Keratinocyte (primary cell): ENCODE measurements around the gene EEF2K. TPM values are rescaled to one million over a fixed set of nuclear protein-coding genes. Genes with fewer than 3 reads are reported as not detected.

ENCODE experiments used
- DNase-seq: peaks from one replicate; pipeline ENCODE4 v3.0.0-alpha.2; 2011; ENCODE audit warnings: low read depth, missing footprints, low spot score
- FAIRE-seq: peaks from 2 replicates; lab custom pipeline; 2011; peaks lifted over from hg19 to GRCh38; lab: Jason Lieb, UNC
- H2AFZ ChIP-seq: 2 replicates; pipeline ENCODE4 v1.6.0; 2012; ENCODE audit warnings: low read length, control low read depth, inconsistent platforms; ENCODE audit not compliant: control insufficient read depth
- H3K27ac ChIP-seq: 2 replicates; pipeline ENCODE4 v1.5.1; 2011; ENCODE audit warnings: low read length; ENCODE audit not compliant: control insufficient read depth, insufficient read depth
- H3K27me3 ChIP-seq: 3 replicates; pipeline ENCODE4 v1.6.0; 2011; ENCODE audit warnings: low read length; ENCODE audit not compliant: control insufficient read depth, insufficient read depth; ENCODE audit errors: extremely low read depth
- H3K36me3 ChIP-seq, 2 experiments: 2 replicates in 1 of 2; 3 replicates in 1 of 2; pipeline ENCODE4 v1.5.1; 2011; ENCODE audit warnings: low read length in 2 of 2, mild to moderate bottlenecking in 1 of 2; ENCODE audit not compliant: control insufficient read depth in 2 of 2, insufficient read depth in 2 of 2; ENCODE audit errors: extremely low read depth in 1 of 2
- H3K4me1 ChIP-seq: 3 replicates; pipeline ENCODE4 v1.5.1; 2011; ENCODE audit warnings: low read length; ENCODE audit not compliant: control insufficient read depth, insufficient read depth; ENCODE audit errors: extremely low read depth
- H3K4me2 ChIP-seq: 3 replicates; pipeline ENCODE4 v1.6.0; 2011; ENCODE audit warnings: low read depth, low read length; ENCODE audit not compliant: control insufficient read depth, insufficient read depth; ENCODE audit errors: extremely low read depth
- H3K4me3 ChIP-seq, 3 experiments: fragments of 200-600 bp in 1 of 3; sonication (generic) in 1 of 3; 2 replicates in 2 of 3; 3 replicates in 1 of 3; pipeline ENCODE4 v1.5.1; 2011 to 2016; ENCODE audit warnings: low read length in 3 of 3, mild to moderate bottlenecking in 3 of 3, control low read depth in 2 of 3, inconsistent platforms in 1 of 3, low read depth in 1 of 3, mixed read lengths in 1 of 3, mixed run types in 1 of 3, moderate library complexity in 1 of 3; ENCODE audit not compliant: control insufficient read depth in 2 of 3, insufficient read depth in 2 of 3; ENCODE audit errors: extremely low read depth in 1 of 3
- H3K79me2 ChIP-seq: 2 replicates; pipeline ENCODE4 v1.6.0; 2012; ENCODE audit warnings: low read length; ENCODE audit not compliant: control insufficient read depth, insufficient read depth
- H3K9ac ChIP-seq: 3 replicates; pipeline ENCODE4 v1.6.0; 2011; ENCODE audit warnings: low read length; ENCODE audit not compliant: control insufficient read depth, insufficient read depth; ENCODE audit errors: extremely low read depth
- H3K9me1 ChIP-seq: 3 replicates; pipeline ENCODE4 v1.6.0; 2011; ENCODE audit warnings: low read length; ENCODE audit not compliant: control insufficient read depth, insufficient read depth; ENCODE audit errors: extremely low read depth
- H3K9me3 ChIP-seq: 2 replicates; pipeline ENCODE4 v1.5.1; 2012; ENCODE audit warnings: low read depth, low read length; ENCODE audit not compliant: control insufficient read depth
- H4K20me1 ChIP-seq: 3 replicates; pipeline ENCODE4 v1.6.0; 2011; ENCODE audit warnings: low read length; ENCODE audit not compliant: control insufficient read depth, insufficient read depth; ENCODE audit errors: extremely low read depth
- EZH2 ChIP-seq: IDR thresholded peaks from one replicate; pipeline ENCODE4 v1.6.1; 2012; ENCODE audit warnings: inconsistent platforms, mild to moderate bottlenecking, low read length, moderate library complexity
- dilution Hi-C: fragments of 300-500 bp; cut with MboI; formaldehyde crosslinking; loops from one replicate; pipeline ENCODE4 v1.7.0; 2020; ENCODE audit warnings: low sequenced_read_pairs; ENCODE audit not compliant: extremely low pct_ligation_motif_present
- polyA plus RNA-seq, 5 experiments: library from polyadenylated mRNA; depleted of rRNA in 3 of 5; stranded (reverse) in 3 of 5; stranded (forward) in 1 of 5; unstranded in 1 of 5; fragments of >200 nt; gene quantifications; 1 replicate in 1 of 5; 2 replicates in 3 of 5; 3 replicates in 1 of 5; pipeline versions ENCODE4 v1.2.1 to v1.2.3, GENCODE V29; 2011 to 2012; ENCODE audit warnings: missing spikeins in 2 of 5, low read depth in 1 of 5, low replicate concordance in 1 of 5
- TF ChIP-seq, protein P1 (sequence below), 3 experiments: IDR thresholded peaks in 1 of 3; conservative IDR thresholded peaks in 1 of 3; optimal IDR thresholded peaks in 1 of 3; 2 replicates in 2 of 3; 3 replicates in 1 of 3; pipeline versions ENCODE3 to v1.5.1; 2011; ENCODE audit warnings: low read length in 3 of 3, mild to moderate bottlenecking in 3 of 3, moderate library complexity in 2 of 3, control low read depth in 1 of 3, inconsistent platforms in 1 of 3; ENCODE audit not compliant: insufficient read depth in 2 of 3; ENCODE audit errors: extremely low read depth in 1 of 3

Gene EEF2K
- polyA plus RNA-seq, 1 donor (not counting 4 experiments of a cell fraction or from before 2014, with no cell fraction given), result 7.3 TPM

DNA sequence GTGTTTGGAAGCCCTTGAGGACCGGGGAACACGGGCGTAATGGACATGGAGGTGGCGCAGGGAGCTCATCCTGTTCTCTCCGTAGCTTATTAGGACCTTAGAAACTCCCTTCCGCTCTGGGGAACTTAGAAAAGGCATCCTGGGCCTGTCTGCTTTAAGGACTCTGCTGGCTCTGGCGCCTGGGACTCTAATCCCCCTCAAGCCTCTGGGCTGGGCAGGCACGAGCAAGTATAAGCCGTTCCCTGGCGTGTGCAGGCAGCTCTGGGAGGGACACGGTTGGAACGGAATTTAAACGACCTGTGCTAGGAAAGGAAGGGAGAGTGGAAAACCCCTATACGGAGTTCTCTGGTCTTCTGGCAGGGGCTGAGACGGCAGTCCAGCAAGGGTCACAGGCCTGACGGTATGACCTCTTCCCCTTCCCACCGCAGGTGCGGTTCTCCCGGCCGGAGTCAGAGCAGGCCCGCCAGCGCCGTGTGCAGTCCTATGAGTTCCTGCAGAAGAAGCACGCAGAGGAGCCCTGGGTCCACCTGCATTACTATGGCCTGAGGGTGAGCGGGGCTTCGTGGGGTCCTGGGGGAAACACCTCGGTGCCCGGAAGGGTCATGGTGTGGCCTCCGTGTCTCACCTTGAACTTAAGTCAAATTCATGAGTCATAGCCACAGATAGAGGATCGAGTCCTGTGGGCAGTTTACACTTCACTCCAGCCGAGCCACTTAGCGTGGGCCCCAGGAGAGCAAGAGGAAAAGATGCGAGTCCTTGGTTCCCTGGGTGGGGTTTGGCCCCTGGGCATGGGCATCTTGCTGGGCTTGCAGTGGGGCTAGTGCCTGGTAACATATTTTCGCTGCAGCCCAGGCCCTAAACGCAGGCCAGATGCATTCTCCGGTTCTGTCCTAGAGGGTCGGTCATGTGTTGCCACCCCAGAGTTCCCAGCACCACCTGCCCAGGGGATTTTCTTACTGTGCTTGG lies 108.9 kb downstream of the EEF2K start:
- H3K9me3 ChIP-seq, result no peaks in the 10 kb centered on the region
- H3K9me1 ChIP-seq, result no peaks in the 10 kb centered on the region
- no peaks in the 10 kb centered on the region for H3K79me2 ChIP-seq
- peak overlapping the region; percentile 85 for H3K4me2 ChIP-seq
- peak overlapping the region; percentile 68 for H2AFZ ChIP-seq
- peak overlapping the region; percentile 64 for H3K9ac ChIP-seq
- TF ChIP-seq EZH2, result no peak
- TF ChIP-seq, protein P1, sequence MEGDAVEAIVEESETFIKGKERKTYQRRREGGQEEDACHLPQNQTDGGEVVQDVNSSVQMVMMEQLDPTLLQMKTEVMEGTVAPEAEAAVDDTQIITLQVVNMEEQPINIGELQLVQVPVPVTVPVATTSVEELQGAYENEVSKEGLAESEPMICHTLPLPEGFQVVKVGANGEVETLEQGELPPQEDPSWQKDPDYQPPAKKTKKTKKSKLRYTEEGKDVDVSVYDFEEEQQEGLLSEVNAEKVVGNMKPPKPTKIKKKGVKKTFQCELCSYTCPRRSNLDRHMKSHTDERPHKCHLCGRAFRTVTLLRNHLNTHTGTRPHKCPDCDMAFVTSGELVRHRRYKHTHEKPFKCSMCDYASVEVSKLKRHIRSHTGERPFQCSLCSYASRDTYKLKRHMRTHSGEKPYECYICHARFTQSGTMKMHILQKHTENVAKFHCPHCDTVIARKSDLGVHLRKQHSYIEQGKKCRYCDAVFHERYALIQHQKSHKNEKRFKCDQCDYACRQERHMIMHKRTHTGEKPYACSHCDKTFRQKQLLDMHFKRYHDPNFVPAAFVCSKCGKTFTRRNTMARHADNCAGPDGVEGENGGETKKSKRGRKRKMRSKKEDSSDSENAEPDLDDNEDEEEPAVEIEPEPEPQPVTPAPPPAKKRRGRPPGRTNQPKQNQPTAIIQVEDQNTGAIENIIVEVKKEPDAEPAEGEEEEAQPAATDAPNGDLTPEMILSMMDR (optimal IDR thresholded peaks at IDR 0.05 in 1 of 3, IDR thresholded peaks at IDR 0.05 in 1 of 3, conservative IDR thresholded peaks at IDR 0.05 in 1 of 3; ENCODE audit: extremely low read depth in 1 of 3, insufficient read depth in 2 of 3, low read length in 3 of 3), result no peak
- peak overlapping the region; percentile 74 for H3K27ac ChIP-seq
- H3K27me3 ChIP-seq, result no peaks in the 10 kb centered on the region
- FAIRE-seq, result peak; percentile 90
- peak; percentile 81 for DNase-seq
- dilution Hi-C loops, result no loop called here
- peaks cover 31 to 49% of the 10 kb centered on the region in 2 experiments for H3K36me3 ChIP-seq
- H3K4me3 ChIP-seq, result peak overlapping the region in 2 of 3 experiments; percentile 49 to 57
- peaks cover 27% of the 10 kb centered on the region for H3K4me1 ChIP-seq
- H4K20me1 ChIP-seq, result no peaks in the 10 kb centered on the region

DNA sequence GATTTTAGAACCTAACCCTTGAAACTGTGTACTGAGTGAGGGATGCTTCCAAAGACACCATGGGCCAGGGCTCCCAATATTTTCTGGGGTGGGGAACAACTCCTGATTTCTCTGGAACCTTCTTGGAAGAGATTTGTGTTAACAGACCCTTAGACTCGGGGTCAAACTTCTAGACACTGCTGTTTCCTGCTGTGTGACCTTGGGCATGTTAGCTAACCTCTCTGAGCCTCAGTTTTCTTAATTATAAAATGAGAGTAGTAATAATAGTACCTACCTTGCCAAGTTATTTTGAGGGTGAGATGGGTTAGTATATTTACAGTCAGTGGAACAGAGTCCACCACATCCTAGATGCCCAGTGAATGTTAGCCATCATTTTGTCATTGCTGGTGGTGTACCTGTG lies 109.9 kb downstream of the EEF2K start:
- Histone ChIP-seq H3K4me3 (no peak overlapping the region), H3K9ac (no peak overlapping the region)

More for the DNA sequence above, 109.9 kb downstream of the EEF2K start:
- DNase-seq (no peak), FAIRE-seq (no peak)
- Histone ChIP-seq H2AFZ (no peak overlapping the region), H3K9me1 (no peaks in the 10 kb centered on the region), H3K9me3 (no peaks in the 10 kb centered on the region), H4K20me1 (peaks cover 1% of the 10 kb centered on the region), H3K36me3 (peaks cover 30 to 55% of the 10 kb centered on the region in 2 experiments), H3K4me1 (peaks cover 27% of the 10 kb centered on the region), H3K79me2 (no peaks in the 10 kb centered on the region), H3K27ac (no peak overlapping the region), H3K27me3 (no peaks in the 10 kb centered on the region), H3K4me2 (no peak overlapping the region)
- no peak for TF ChIP-seq EZH2
- TF ChIP-seq, protein P1 (optimal IDR thresholded peaks at IDR 0.05 in 1 of 3, IDR thresholded peaks at IDR 0.05 in 1 of 3, conservative IDR thresholded peaks at IDR 0.05 in 1 of 3; ENCODE audit: extremely low read depth in 1 of 3, insufficient read depth in 2 of 3, low read length in 3 of 3), result no peak
- dilution Hi-C loops, result no loop called here
